Measurements from ENCODE around the gene PRKCA.

DNA sequence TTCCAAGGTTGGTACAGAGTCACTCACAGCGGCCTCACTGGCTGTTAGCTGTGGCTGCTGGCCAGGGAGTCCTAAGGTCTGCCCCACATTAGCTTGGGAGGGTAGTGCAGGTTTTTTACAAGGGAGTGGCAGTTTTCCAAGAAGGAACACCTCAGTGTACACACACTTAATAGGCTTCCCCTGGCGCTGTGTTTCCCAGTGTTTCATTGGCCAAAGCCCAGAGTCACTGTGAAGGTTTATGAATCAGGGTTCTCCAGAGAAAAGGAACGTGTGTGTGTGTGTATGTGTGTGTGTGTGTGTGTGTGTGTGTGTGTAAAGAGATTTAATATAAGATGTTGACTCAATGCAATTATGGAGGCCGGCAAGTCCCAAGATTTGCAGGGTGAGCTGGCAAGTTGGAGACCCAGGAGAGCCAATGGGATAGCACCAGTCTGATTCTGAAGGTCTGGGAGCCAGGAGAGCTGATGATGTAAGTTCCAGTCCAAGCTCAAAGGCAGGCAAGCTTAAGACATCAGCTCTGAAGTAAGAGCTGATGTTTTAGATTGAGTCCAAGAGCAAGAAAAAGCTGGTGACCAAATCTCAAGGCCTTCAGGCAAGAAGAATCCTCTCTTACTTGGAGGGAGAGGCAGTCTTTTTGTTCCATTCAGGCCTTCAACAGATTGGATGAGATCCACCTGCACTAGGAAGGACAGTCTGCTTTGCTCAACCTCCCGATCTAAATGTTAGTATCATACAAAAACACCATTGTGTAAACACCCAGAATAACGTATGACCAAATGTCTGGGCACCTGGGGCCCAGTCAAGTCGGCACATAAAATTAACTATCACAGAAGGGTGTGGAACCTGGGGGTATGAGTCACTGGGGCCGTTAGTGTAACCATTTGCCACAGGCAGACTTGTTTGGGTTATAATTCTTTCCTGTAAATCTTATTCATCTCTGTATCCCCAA lies 206.8 kb downstream of the PRKCA start:
- TF ChIP-seq CTCF (IDR thresholded peaks at IDR 0.05) (no peak), POLR2AphosphoS5 (IDR thresholded peaks at IDR 0.05) (no peak), EP300 (IDR thresholded peaks at IDR 0.05) (no peak)

Data from suprapubic skin (tissue), 4 donors.